T-helper 2 cell treated with Interferon-gamma antibody and Interleukin-4, amounts not matched to agents 100 ng/mL and 5 ng/mL, for 36 hours (primary cell): ENCODE data around the gene PGLYRP1. TPM values are rescaled to one million over a fixed set of nuclear protein-coding genes. Genes with fewer than 3 reads are reported as not detected.

Experiments used
- intact Hi-C: fragments of 100-400 bp; cut with micrococcal nuclease; formaldehyde crosslinking; loops from one replicate; pipeline ENCODE4 v1.15.1; 2023
- total RNA-seq: library from RNA; stranded (reverse); gene quantifications from 2 replicates; pipeline ENCODE4 v1.2.3, GENCODE V29; 2022

The PGLYRP1 gene
- total RNA-seq, 1 donor from 2014 or later, result not detected

DNA sequence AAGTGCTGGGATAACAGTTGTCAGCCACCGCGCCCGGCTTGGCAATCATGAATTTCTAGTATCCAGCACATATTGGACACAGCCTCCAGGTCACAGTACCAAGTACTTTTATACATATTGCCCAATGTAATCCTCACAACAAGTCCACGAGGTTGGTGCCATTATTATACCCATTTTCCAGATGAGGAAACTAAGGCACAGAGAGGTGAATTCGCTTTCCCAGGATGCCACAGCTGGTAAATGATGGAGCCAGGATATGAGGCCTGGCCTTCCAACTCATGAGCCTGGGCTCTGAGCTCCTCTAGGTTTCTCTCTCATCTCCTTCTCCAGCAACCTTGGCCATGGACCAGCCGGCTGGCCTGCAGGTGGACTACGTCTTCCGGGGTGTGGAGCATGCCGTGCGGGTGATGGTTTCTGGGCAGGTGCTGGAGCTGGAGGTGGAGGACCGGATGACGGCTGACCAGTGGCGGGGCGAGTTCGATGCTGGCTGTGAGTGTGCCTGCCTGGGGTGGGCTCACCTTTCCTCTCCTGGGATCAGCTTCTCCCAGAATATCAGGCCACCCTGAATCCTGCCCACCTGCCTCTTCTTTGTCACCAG lies 20.1 kb downstream of the PGLYRP1 start:
- intact Hi-C loops, result no loop called here

DNA sequence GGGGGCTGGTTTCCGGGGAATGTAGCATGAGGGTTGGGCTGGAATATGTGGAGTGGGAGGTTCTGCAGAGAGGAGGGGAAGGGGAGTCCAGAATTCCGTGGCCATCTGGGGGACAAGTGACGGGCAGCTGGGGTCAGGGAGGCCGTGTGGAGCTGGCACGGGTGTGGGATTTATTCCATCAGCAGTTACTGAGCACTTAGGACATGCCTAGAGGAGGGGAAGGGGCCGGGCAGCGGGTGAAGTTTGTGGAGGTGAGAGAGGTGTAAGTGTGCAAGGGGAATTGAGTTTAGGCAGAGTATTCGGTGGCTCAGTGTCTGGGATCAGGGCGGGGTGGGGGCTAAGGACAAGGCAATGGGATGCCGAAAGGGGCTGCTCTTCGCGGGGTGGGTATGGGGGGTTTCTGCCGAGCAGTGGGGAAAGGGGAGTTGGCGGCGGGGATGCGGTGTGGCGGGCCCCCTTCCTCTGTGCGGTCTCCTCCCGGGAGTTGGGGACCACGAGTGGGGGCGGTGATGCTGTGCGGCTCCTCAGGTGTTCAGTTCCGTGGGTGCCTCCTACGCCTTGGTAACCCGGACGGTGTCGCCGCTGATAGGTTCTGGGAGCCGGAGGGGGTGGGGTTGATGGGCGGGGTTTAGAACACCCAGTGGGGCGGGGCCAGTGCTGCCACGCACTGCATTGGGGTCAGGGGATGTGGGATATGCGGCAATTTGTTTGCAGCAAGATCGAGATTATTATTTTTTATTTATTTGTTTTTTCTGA lies 22.2 kb downstream of the PGLYRP1 start:
- intact Hi-C loops, result no loop called here

- intact Hi-C loops, result loop anchor here (5.0 kb wide), 1 partner anchor 72 kb away; no protein-coding TSS in a partner anchor
These were observed 23.2 kb downstream of the PGLYRP1 start for GRCh38 chr19:45999653-46000121.

GRCh38 chr19:45998834-45999233 lies 24.0 kb downstream of the PGLYRP1 start:
- intact Hi-C loops, result loop anchor here (5.0 kb wide), 1 partner anchor 72 kb away; no protein-coding TSS in a partner anchor

- intact Hi-C loops, result loop anchor here (5.0 kb wide), 1 partner anchor 70 kb away; no protein-coding TSS in a partner anchor
These were observed 25.9 kb downstream of the PGLYRP1 start for GRCh38 chr19:45996933-45997332.

DNA sequence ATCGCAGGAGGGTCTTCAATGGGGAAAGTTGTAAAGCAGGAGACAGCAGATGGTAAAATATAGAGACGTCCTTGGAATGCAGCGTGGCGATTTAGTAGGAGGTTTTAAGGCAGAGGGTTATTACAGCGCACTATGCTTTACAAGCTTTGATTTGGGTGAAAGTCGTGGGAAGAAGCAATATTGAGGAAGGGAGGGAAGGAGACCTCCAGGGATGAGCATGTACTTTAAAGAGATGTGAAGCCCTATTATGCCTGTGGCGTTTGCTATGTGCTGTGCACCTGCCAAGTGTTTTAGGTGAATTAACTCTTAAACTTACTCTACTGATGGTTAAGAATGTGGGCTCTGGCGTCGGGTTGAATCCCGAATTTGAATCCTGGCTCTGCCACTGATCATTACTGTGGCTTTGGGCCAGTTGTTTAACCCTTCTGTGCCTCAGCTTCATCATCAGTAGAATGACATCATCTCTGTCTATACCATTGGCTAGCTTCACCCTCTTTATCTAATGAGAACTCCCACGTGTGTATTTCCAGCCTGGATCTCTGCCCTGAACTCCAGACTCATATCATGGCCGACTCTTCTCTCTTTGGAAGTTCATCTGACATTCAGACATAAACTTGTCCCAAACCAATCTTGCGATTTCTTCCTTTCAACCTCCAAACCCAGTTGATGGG lies 27.0 kb downstream of the PGLYRP1 start:
- intact Hi-C loops, result loop anchor here (1.0 to 5.0 kb wide), 5 partner anchors 20 to 133 kb away; partner anchors contain the start of genes IRF2BP1 and SYMPK

DNA sequence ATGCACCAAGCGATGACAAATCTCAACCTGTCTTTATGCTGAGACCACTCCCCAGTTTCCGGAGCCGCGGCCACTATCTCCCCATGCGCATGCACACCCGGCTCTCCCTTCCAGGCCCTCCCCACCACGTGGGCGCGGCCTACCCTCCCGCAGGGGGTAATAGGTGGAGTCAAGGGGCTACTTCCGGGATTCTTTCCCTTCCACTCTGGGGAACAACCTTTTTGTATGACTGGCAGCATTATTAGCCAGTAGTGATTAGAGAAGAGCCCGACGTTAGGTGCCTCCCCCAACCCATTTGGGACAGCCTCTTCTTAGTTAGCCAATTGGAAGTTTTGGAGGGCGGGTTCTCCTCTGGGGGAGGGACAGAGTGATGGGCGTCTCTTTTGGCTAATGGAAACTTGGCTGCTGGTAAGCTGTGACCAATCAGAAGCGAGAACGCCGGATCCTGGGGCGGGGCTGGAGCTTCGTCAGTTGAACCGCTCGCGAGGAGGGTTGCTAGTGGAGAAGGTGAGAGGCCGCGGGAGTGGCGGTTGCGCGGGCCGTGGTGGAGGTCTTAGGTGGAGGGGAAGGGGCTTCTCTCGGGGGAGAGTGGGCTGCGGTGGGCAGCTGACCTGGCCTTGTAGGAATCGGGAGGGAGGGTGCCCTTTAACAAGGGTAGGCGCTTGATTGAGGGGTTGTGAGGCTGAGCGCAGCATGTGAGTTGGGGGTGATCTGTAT lies 27.7 kb downstream of the PGLYRP1 start, which contains the start of gene CCDC61:
Gene CCDC61, plus strand, starts transcription at position 470 of the 717 bp plus-strand sequence. CDS start 7,552 bp downstream, outside the sequence.
- intact Hi-C loops, result loop anchor here (1.0 to 5.0 kb wide), 5 partner anchors 21 to 132 kb away; partner anchors contain the start of genes IRF2BP1 and SYMPK

DNA sequence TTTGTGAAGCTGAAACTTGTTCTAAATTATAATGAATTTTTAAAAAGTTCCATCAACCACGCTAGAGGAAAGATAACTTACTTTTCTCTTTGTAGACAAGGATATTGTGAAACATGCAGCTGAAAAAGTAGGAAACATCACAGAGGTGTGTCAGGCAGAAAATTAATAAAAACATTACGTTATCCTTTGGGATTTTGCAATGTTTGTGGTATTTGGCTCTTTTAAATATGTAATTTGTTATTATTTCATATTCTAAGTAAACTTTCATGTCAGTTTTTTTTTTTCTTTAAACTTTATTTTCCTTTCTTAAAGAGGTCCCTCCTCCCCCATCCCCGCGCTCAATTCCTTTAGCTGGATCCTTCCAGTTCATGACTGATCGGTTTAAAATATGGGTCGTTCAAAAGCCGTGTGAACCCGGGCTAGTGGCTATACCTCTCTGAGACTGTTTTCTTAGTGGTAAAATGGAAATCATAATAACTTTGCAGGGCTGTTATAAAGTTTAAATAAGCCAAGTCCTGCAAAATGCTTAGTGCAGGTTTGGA lies 28.3 kb downstream of the PGLYRP1 start:
- intact Hi-C loops, result loop anchor here (2.0 kb wide), 1 partner anchor 132 kb away; the partner anchor contains the start of gene SYMPK

DNA sequence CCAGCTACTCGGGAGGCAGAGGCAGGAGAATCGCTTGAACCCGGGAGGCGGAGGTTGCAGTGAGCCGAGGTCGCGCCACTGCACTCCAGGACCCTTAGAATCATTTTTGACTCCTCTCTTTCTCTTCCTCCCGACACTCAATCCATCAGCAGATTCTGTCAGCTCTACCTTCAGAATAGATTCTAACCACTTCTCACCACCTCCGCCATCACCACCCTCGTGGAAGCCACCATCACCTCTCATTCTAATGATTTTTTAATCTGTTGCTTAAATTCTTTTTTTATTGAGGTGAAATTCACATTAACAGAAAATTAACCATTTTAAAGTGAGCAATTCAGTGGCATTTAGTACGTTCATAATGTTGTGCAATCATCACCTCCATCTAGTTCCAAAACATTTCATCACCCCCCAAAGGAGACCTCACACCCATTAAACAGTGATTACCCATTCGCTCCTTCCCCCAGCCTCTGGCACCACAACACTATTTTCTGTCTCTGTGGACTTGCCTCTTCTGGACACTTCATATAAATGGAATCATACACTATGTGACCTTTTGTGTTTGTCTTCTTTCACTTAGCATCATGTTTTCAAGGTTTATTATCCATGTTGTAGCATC lies 32.6 kb downstream of the PGLYRP1 start:
- intact Hi-C loops, result no loop called here

DNA sequence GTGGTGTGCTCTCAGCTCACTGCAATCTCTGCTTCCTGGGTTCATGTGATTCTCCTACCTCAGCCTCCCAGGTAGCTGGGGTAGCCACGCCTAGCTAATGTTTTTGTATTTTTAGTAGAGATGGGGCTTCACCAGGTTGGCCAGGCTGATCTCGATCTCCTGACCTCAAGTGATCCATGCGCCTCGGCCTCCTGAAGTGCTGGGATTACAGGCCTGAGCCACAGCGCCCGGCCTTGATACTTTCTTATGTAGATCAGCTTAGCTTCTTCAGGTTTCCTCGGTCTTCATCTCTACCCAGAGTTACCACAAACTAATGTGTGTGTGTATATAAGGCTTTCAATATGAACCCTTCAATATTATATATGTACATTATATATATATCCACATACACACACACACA lies 37.5 kb downstream of the PGLYRP1 start:
- intact Hi-C loops, result no loop called here

- intact Hi-C loops, result no loop called here
These were observed 41.5 kb downstream of the PGLYRP1 start for GRCh38 chr19:45981350-45981749.

DNA sequence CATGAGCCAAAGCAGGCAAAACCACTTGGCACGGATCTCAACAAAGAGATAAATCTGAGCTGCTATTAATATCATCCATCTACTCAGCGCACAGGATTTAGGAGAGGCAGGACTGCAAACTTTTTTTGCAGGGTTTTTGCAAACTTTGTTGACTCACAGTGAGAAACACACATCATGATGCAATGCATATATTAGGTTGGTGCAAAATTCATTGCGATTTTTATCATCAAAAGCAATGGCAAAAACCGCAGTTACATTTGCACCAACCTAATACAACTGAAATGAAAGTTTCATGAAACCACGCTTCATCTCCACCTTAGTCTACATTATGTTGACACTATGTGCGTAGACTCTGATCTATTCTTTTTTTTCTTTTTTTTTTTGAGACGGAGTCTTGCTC lies 44.7 kb downstream of the PGLYRP1 start:
- intact Hi-C loops, result no loop called here

GRCh38 chr19:45976178-45976577 lies 46.7 kb downstream of the PGLYRP1 start:
- intact Hi-C loops, result no loop called here

GRCh38 chr19:45975306-45976070 lies 47.4 kb downstream of the PGLYRP1 start:
- intact Hi-C loops, result no loop called here

DNA sequence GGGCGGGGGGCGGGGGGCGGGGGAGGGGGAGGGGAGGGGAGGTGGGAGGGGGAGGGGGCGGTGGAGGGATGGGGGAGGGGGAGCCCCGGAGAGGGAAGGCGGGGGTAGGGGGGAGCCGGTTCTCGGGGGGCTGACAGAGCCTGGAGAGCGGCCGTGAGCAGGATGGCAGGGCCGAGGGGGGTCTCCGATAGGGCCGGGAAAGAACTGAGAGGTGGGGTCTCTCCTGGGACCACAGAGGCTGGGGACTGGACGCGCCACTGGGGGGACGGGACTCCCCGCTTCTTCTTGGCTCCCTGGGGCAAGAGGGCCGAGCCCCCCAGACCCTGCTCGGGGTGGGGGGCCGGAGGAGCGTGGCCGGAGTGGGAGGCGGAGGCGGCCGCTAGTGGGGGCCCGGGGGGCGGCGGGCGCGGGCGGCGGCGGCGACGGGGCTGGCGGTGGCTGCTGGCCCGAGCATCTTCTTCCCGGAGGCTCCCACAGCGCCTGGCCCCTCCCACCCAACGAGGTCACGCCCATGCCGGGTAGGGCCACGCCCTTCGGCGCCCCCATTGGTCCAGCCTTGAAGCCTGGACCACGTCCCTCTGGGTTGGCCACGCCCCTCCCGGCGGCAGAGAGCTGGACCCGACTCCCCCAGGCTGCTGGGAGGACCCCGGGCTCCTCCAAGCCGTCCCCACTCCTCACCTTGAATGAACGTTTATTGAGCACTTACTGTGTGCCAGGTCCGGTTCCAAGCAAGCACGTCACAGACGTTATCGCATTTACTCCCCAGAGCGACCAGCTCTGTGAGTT lies 49.1 kb downstream of the PGLYRP1 start, which contains the start of gene NOVA2:
Gene NOVA2, minus strand, starts transcription at position 313 of the 786 bp plus-strand sequence. CDS start 514 bp downstream, outside the sequence.
- intact Hi-C loops, result no loop called here

- intact Hi-C loops, result no loop called here
These were observed 49.8 kb downstream of the PGLYRP1 start for GRCh38 chr19:45972947-45973540.

DNA sequence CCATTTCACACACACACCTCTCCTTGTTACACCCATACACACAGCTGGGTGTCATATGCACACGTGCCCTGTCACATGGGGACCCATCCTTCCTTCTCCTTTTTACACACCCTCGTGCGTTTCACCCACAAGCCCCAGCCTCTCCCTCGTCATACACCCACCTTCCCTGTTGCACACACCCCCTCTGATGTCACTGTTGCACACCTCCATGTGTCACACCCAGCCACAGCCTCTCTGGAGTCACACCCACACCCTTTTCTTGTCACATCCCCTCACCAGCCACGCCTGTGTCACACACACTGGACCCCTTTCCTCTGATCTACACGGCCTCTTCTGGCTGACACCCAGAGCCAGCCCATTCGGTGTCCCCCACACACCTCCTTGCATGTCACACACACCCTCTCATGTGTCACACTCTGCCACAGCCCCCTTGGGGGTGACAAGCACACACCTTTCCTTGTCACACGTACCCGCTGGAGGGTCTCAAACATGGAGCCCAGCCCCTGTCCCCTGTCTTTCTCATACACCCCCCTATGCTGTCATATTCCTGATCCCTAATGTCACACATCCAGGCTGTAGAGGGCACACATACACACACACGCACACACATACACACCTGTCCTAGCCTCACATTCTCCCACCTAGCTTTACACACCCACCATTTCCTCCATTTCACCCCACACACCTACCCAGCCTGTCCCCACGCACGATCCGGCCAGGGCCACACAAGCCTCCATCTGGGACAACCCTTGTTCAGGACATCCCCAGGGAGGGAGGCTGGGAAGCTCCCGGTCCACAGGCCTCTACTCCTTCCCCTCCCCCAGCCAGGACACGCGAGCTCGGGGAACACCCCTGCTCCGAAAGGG lies 50.5 kb downstream of the PGLYRP1 start:
- intact Hi-C loops, result no loop called here
